H9 (cell line): ENCODE data around the gene ZNF429. TPM values are rescaled to one million over a fixed set of nuclear protein-coding genes. Genes with fewer than 3 reads are reported as not detected.
"Not testable (repeated sequence)": the region's sequence is repeated elsewhere in the genome, so short reads cannot be mapped to it uniquely, and the experiment has no call there.

Experiments
- DNase-seq: peaks from one replicate; pipeline ENCODE4 v3.0.0-alpha.2; 2017
- H2AFZ ChIP-seq: one replicate; pipeline ENCODE4 v1.6.1; 2013; ENCODE audit warnings: mild to moderate bottlenecking, low read length, control low read depth, moderate library complexity
- H2AK5ac ChIP-seq: 2 replicates; pipeline ENCODE4 v1.6.1; 2013; ENCODE audit warnings: low read length, control low read depth, mixed read lengths; ENCODE audit not compliant: insufficient read length
- H2BK120ac ChIP-seq: one replicate; pipeline ENCODE4 v1.6.1; 2013; ENCODE audit warnings: low read depth, mild to moderate bottlenecking, low read length, control low read depth, inconsistent platforms; ENCODE audit not compliant: poor library complexity, severe bottlenecking
- H2BK12ac ChIP-seq: 2 replicates; pipeline ENCODE4 v1.6.1; 2013; ENCODE audit warnings: low read length, control low read depth, mixed read lengths, low read depth; ENCODE audit not compliant: insufficient read length
- H2BK15ac ChIP-seq: 2 replicates; pipeline ENCODE4 v1.6.1; 2013; ENCODE audit warnings: low read depth, low read length, control low read depth
- H2BK20ac ChIP-seq: one replicate; pipeline ENCODE4 v1.6.1; 2013; ENCODE audit warnings: low read depth, mild to moderate bottlenecking, low read length, control low read depth, inconsistent platforms; ENCODE audit not compliant: poor library complexity, severe bottlenecking
- H2BK5ac ChIP-seq: 2 replicates; pipeline ENCODE4 v1.6.1; 2013; ENCODE audit warnings: low read length, control low read depth, mixed read lengths; ENCODE audit not compliant: insufficient read length
- H3K14ac ChIP-seq: 2 replicates; pipeline ENCODE4 v1.6.1; 2013; ENCODE audit warnings: low read length, control low read depth; ENCODE audit not compliant: insufficient read depth
- H3K18ac ChIP-seq: 2 replicates; pipeline ENCODE4 v1.6.1; 2013; ENCODE audit warnings: low read depth, mild to moderate bottlenecking, mixed read lengths, low read length, control low read depth; ENCODE audit not compliant: insufficient read length
- H3K23ac ChIP-seq: 2 replicates; pipeline ENCODE4 v1.6.1; 2013; ENCODE audit warnings: low read length, control low read depth, mixed read lengths, low read depth; ENCODE audit not compliant: insufficient read length
- H3K23me2 ChIP-seq: 2 replicates; pipeline ENCODE4 v1.6.1; 2013; ENCODE audit warnings: low read depth, mild to moderate bottlenecking, mixed read lengths, low read length, control low read depth; ENCODE audit not compliant: insufficient read length, poor library complexity, severe bottlenecking
- H3K27ac ChIP-seq: 2 replicates; pipeline ENCODE4 v1.5.1; 2013; ENCODE audit warnings: low read length, control low read depth, mixed read lengths, low read depth; ENCODE audit not compliant: insufficient read length
- H3K27me3 ChIP-seq: 2 replicates; pipeline ENCODE4 v1.6.1; 2013; ENCODE audit warnings: low read length, control low read depth, inconsistent platforms; ENCODE audit not compliant: insufficient read depth
- H3K4ac ChIP-seq: 2 replicates; pipeline ENCODE4 v1.6.1; 2013; ENCODE audit warnings: low read depth, mild to moderate bottlenecking, control low read depth, inconsistent platforms, low read length, moderate library complexity
- H3K4me1 ChIP-seq: 2 replicates; pipeline ENCODE4 v1.6.1; 2013; ENCODE audit warnings: low read length, control low read depth, inconsistent platforms; ENCODE audit not compliant: insufficient read depth
- H3K4me2 ChIP-seq: 2 replicates; pipeline ENCODE4 v1.6.1; 2013; ENCODE audit warnings: low read length, control low read depth, mixed read lengths; ENCODE audit not compliant: insufficient read length, insufficient read depth
- H3K56ac ChIP-seq: 2 replicates; pipeline ENCODE4 v1.6.1; 2013; ENCODE audit warnings: low read depth, mild to moderate bottlenecking, mixed read lengths, low read length, control low read depth; ENCODE audit not compliant: insufficient read length
- H3K79me1 ChIP-seq: 2 replicates; pipeline ENCODE4 v1.6.1; 2013; ENCODE audit warnings: low read depth, mild to moderate bottlenecking, moderate library complexity, low read length, control low read depth, inconsistent platforms; ENCODE audit not compliant: insufficient read depth, poor library complexity, severe bottlenecking
- H3K79me2 ChIP-seq: 2 replicates; pipeline ENCODE4 v1.6.1; 2013; ENCODE audit warnings: low read length, control low read depth, inconsistent platforms; ENCODE audit not compliant: insufficient read depth
- H3K9ac ChIP-seq: 2 replicates; pipeline ENCODE4 v1.6.1; 2013; ENCODE audit warnings: low read length, control low read depth, mixed read lengths; ENCODE audit not compliant: insufficient read length; ENCODE audit errors: extremely low read depth
- H3K9me3 ChIP-seq: one replicate; pipeline ENCODE4 v1.6.1; 2013; ENCODE audit warnings: low read depth, low read length, inconsistent platforms; ENCODE audit not compliant: control insufficient read depth
- H3T11ph ChIP-seq: one replicate; pipeline ENCODE4 v1.6.1; 2013; ENCODE audit warnings: mild to moderate bottlenecking, low read length, control low read depth, inconsistent platforms
- H4K20me1 ChIP-seq: one replicate; pipeline ENCODE4 v1.6.1; 2013; ENCODE audit not compliant: control insufficient read depth, insufficient read length, insufficient read depth
- H4K5ac ChIP-seq: 2 replicates; pipeline ENCODE4 v1.6.1; 2013; ENCODE audit warnings: low read depth, mild to moderate bottlenecking, mixed read lengths, low read length, control low read depth; ENCODE audit not compliant: insufficient read length
- H4K8ac ChIP-seq: replicated peaks from 2 replicates; pipeline ENCODE4 v1.6.1; 2013; ENCODE audit warnings: low read length, control low read depth, mixed read lengths, low read depth; ENCODE audit not compliant: insufficient read length
- H4K91ac ChIP-seq: 2 replicates; pipeline ENCODE4 v1.6.1; 2013; ENCODE audit warnings: low read depth, mild to moderate bottlenecking, moderate library complexity, mixed read lengths, low read length, control low read depth; ENCODE audit not compliant: insufficient read length
- H3K27ac Mint-ChIP-seq, 3 experiments: 2 replicates in 2 of 3; 3 replicates in 1 of 3; pipeline ENCODE4 v1.8.0; 2020 to 2021; ENCODE audit warnings: mixed read lengths in 3 of 3, mild to moderate bottlenecking in 1 of 3, moderate library complexity in 1 of 3
- H3K27me3 Mint-ChIP-seq: 2 replicates; pipeline ENCODE4 v1.8.0; 2021; ENCODE audit warnings: low read depth, mild to moderate bottlenecking, moderate library complexity, mixed read lengths
- H3K36me3 Mint-ChIP-seq, 3 experiments: 2 replicates in 2 of 3; 3 replicates in 1 of 3; pipeline ENCODE4 v1.8.0; 2020 to 2021; ENCODE audit warnings: low read depth in 3 of 3, mixed read lengths in 3 of 3; ENCODE audit not compliant: insufficient read depth in 1 of 3
- H3K4me1 Mint-ChIP-seq, 2 experiments: 2 replicates each; pipeline ENCODE4 v1.8.0; 2020; ENCODE audit warnings: mixed read lengths in 2 of 2
- H3K4me3 Mint-ChIP-seq, 2 experiments: 2 replicates in 1 of 2; 3 replicates in 1 of 2; pipeline ENCODE4 v1.8.0; 2020 to 2021; ENCODE audit warnings: mild to moderate bottlenecking in 2 of 2, mixed read lengths in 2 of 2, moderate library complexity in 1 of 2
- H3K9me3 Mint-ChIP-seq, 2 experiments: 2 replicates in 1 of 2; 3 replicates in 1 of 2; pipeline ENCODE4 v1.8.0; 2020; ENCODE audit warnings: mild to moderate bottlenecking in 2 of 2, mixed read lengths in 2 of 2, moderate library complexity in 1 of 2
- WGBS: extraction: QIAGEN DNeasy Blood & Tissue Kit; methylation state at CpG from one replicate; pipeline ENCODE4 v1.1.7; 2013; ENCODE audit warnings: missing lambda C conversion rate, low lambda C conversion rate, mixed read lengths; ENCODE audit not compliant: insufficient read length; ENCODE audit errors: extremely low coverage; 5-methylcytosine and 5-hydroxymethylcytosine counted together
- total RNA-seq: library from RNA; stranded (reverse); gene quantifications from 2 replicates; pipeline ENCODE4 v1.2.1, GENCODE V29; 2021
- TF ChIP-seq, protein P1 (sequence below): fragments of 200-600 bp; sonication (generic); conservative IDR thresholded peaks from 3 replicates; pipeline ENCODE4 v1.8.0; 2021; ENCODE audit warnings: antibody characterized with exemption, mild to moderate bottlenecking

ZNF429 gene
- total RNA-seq, 1 experiment from 2014 or later = 11.2 TPM

DNA sequence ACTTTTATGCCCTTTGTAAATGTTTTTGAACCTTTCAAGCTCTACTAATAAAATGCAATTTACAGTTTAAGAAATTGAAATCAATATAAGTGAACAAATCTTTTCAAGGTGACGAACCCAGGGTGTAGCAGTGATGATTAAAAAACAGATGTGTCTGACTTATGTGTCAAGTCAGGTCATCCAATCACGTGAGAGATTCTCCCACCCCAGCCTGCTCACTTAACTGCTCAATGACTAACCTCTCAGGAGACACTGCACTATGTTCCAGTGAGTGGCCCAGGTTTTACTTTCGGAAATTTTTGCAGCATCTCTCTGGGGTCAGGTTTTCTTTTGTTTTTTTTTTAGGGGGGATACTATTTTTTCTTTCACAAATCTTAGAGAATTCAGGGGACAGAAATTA is 60.7 kb downstream of the ZNF429 start:
- Histone ChIP-seq H4K20me1 (no peaks in the 10 kb centered on the region), H3K4me2 (no peak overlapping the region), H4K8ac (no peak overlapping the region), H2BK20ac (no peak overlapping the region), H3T11ph (no peak overlapping the region), H4K5ac (no peak overlapping the region), H3K23me2 (no peaks in the 10 kb centered on the region), H3K4ac (no peak overlapping the region), H3K56ac (no peak overlapping the region), H2BK15ac (no peak overlapping the region), H3K79me1 (no peaks in the 10 kb centered on the region), H3K9ac (no peak overlapping the region), H3K9me3 (peaks cover 41% of the 10 kb centered on the region), H2AK5ac (no peak overlapping the region), H3K14ac (no peak overlapping the region), H3K4me1 (no peaks in the 10 kb centered on the region), H3K79me2 (no peaks in the 10 kb centered on the region), H3K27ac (no peak overlapping the region), H3K23ac (no peak overlapping the region), H3K27me3 (no peaks in the 10 kb centered on the region), H4K91ac (no peak overlapping the region), H2BK12ac (no peak overlapping the region), H2BK5ac (no peak overlapping the region), H2AFZ (no peak overlapping the region), H2BK120ac (no peak overlapping the region), H3K18ac (no peak overlapping the region)
- H3K27me3 Mint-ChIP-seq = no peaks in the 10 kb centered on the region; the same call in none of the 2 replicates
- peaks cover 0 to 20% (median 5%) of the 10 kb centered on the region in 3 experiments; a peak in 4 of 7 replicates for H3K36me3 Mint-ChIP-seq
- WGBS = no CpG with 5 or more reads among the region's 3 CpGs
- H3K4me3 Mint-ChIP-seq = no peak overlapping the region
- TF ChIP-seq, protein P1, sequence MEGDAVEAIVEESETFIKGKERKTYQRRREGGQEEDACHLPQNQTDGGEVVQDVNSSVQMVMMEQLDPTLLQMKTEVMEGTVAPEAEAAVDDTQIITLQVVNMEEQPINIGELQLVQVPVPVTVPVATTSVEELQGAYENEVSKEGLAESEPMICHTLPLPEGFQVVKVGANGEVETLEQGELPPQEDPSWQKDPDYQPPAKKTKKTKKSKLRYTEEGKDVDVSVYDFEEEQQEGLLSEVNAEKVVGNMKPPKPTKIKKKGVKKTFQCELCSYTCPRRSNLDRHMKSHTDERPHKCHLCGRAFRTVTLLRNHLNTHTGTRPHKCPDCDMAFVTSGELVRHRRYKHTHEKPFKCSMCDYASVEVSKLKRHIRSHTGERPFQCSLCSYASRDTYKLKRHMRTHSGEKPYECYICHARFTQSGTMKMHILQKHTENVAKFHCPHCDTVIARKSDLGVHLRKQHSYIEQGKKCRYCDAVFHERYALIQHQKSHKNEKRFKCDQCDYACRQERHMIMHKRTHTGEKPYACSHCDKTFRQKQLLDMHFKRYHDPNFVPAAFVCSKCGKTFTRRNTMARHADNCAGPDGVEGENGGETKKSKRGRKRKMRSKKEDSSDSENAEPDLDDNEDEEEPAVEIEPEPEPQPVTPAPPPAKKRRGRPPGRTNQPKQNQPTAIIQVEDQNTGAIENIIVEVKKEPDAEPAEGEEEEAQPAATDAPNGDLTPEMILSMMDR = no peak
- H3K27ac Mint-ChIP-seq = no peak overlapping the region
- no peak for DNase-seq
- H3K9me3 Mint-ChIP-seq = peaks cover 76 to 77% of the 10 kb centered on the region in 2 experiments
- no peaks in the 10 kb centered on the region for H3K4me1 Mint-ChIP-seq

- H3K9ac ChIP-seq, H2BK12ac ChIP-seq, H4K8ac ChIP-seq, H3K4ac ChIP-seq, H4K91ac ChIP-seq, H3K79me1 ChIP-seq, H2BK120ac ChIP-seq, H3K4me1 Mint-ChIP-seq, H3K27me3 Mint-ChIP-seq, H3K23ac ChIP-seq, H2BK5ac ChIP-seq, DNase-seq, H4K5ac ChIP-seq, H3K18ac ChIP-seq, H4K20me1 ChIP-seq, H3K27me3 ChIP-seq, H3K4me3 Mint-ChIP-seq, H3K27ac Mint-ChIP-seq, H2BK15ac ChIP-seq, H2BK20ac ChIP-seq, H3K14ac ChIP-seq, H3K79me2 ChIP-seq, H3K56ac ChIP-seq, H2AK5ac ChIP-seq, H3K27ac ChIP-seq, H3T11ph ChIP-seq, H3K4me2 ChIP-seq, H2AFZ ChIP-seq, H3K4me1 ChIP-seq, H3K23me2 ChIP-seq: not testable (repeated sequence)
- Mint-ChIP-seq H3K36me3 (peaks cover 0 to 27% (median 9%) of the 10 kb centered on the region in 3 experiments; a peak in 4 of 7 replicates), H3K9me3 (peaks cover 78 to 83% of the 10 kb centered on the region in 2 experiments)
- WGBS = no CpG with 5 or more reads among the region's 4 CpGs
- H3K9me3 ChIP-seq = peaks cover 51% of the 10 kb centered on the region
These were observed 62.4 kb downstream of the ZNF429 start for GRCh38 chr19:21567806-21568205.
